CD1c-positive myeloid dendritic cell (primary cell): ENCODE measurements around the gene ANKRD30B.
"Not testable (repeated sequence)": the region's sequence is repeated elsewhere in the genome, so short reads cannot be mapped to it uniquely, and the experiment has no call there.

Source experiments
- DNase-seq: peaks from one replicate; pipeline ENCODE4 v3.0.0-alpha.2; 2016; ENCODE audit errors: extremely low spot score

ANKRD30B gene

GRCh38 chr18:14856256-14856655 lies 108.3 kb downstream of the ANKRD30B start:
- DNase-seq = not testable (repeated sequence)

- not testable (repeated sequence) for DNase-seq
These were observed 110.5 kb downstream of the ANKRD30B start for GRCh38 chr18:14858514-14858913.

GRCh38 chr18:14859995-14860394 lies 112.0 kb downstream of the ANKRD30B start:
- not testable (repeated sequence) for DNase-seq

DNA sequence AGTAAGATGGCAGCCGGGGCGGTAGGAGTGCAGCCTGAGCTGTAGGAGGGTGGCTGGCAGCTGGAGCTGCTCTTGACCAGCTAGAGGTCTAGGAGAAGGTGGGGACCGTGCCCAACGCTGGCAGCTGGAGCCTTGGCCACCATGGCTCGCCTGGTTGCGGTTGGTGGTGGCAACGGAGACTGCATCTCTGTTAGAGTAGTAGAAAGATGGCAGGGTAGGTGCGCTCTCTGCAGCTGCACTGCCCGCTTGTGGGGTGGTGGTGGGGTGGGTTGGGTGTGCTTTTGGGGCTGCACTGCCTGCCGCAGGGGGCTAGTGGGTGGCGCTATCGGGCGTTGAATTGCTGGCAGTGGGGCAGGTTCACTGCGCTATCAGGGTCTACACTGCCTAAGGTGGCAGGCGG lies 118.5 kb downstream of the ANKRD30B start:
- DNase-seq = not testable (repeated sequence)

DNA sequence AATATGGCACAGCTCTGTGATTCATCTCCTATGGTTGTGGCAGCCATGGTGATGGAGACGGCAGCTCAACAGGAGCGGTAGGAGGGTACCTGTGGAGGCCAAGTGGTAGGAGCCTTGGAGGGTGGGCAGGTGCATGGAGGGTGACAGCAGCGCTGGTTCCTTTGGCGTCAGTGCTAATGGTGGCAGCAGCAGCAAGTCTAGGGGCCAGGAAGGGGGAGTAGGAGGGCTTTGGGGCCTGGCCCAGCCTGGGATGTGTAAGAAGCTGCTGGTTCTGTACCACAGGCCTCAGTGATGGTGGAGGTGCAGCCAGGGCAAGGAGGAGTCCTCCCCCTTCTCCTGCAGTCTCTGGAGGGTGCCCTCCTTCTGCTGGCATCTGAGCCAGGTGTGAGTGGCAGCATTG lies 120.0 kb downstream of the ANKRD30B start:
- DNase-seq = not testable (repeated sequence)

DNA sequence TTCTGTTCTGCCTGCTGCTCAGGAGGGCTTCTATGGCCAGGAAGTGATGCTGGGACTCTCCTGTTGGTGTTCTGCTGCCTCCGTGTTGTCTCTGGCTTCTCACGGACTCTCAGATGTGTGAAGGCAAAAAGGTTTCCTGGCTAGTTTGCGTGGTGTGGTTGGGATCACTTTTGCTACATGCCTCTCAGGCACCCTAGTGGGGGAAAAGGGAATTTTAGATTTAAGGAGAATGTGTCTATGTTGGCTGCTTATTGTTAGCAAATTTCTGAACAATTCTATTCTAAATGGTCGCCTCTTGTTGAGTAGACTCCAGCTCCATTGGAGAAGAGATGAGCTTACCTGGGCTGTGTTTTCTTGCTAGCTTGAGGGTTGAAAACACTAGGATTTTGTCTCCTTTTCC lies 120.9 kb downstream of the ANKRD30B start:
- DNase-seq = not testable (repeated sequence)

DNA sequence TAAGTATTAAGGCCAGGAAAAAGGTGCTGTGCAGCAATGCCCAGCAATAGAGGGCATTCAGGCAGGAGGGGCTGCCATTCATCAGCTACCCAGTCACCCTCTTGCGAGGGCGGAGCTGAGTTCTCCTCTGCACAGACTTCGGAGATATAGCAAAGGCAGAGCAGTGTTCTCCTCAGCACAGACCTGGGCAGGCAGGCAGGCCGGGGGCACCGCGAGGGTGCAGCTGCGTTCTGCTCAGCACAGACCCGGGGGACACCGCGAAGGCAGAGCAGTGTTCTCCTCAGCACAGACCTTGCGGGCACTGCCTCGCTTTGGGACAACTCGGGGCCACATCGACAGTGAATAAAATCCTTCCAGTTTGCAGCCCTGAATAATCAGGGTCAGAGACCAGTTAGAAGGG lies 130.9 kb downstream of the ANKRD30B start:
- DNase-seq = not testable (repeated sequence)

- DNase-seq = no peak
These were observed 152.5 kb downstream of the ANKRD30B start for GRCh38 chr18:14900435-14900834.
